Left ventricle myocardium inferior (tissue), 1 donor: ENCODE results near the gene PPFIA4. TPM values are rescaled to one million over a fixed set of nuclear protein-coding genes. Genes with fewer than 3 reads are reported as not detected.
"Not testable (repeated sequence)": the region's sequence is repeated elsewhere in the genome, so short reads cannot be mapped to it uniquely, and the experiment has no call there.

Experiments
- DNase-seq: peaks from one replicate; pipeline ENCODE4 v3.0.0-alpha.2; 2020
- H3K27ac ChIP-seq: fragments of 200-600 bp; replicated peaks from 2 replicates; pipeline ENCODE4 v1.8.0; 2021
- H3K27me3 ChIP-seq: fragments of 200-600 bp; 2 replicates; pipeline ENCODE4 v1.8.0; 2021; ENCODE audit warnings: low read depth
- H3K36me3 ChIP-seq: fragments of 200-600 bp; 2 replicates; pipeline ENCODE4 v1.8.0; 2021
- H3K4me1 ChIP-seq: fragments of 200-600 bp; 2 replicates; pipeline ENCODE4 v1.8.0; 2021
- H3K4me3 ChIP-seq: fragments of 200-600 bp; 2 replicates; pipeline ENCODE4 v1.8.0; 2021; ENCODE audit warnings: mild to moderate bottlenecking, moderate library complexity
- H3K9me3 ChIP-seq: fragments of 200-600 bp; replicated peaks from 2 replicates; pipeline ENCODE4 v1.8.0; 2021
- CTCF ChIP-seq: fragments of 200-600 bp; IDR thresholded peaks from 2 replicates; pipeline ENCODE4 v1.8.0; 2021; ENCODE audit warnings: antibody characterized with exemption, mild to moderate bottlenecking, borderline replicate concordance
- intact Hi-C: fragments of 100-400 bp; cut with micrococcal nuclease; formaldehyde crosslinking; loops from one replicate; pipeline ENCODE4 v1.11.0; 2022
- long read RNA-seq: library from polyadenylated mRNA; unstranded; transcript quantifications from one replicate; pipeline ENCODE4 v2.0.0, GENCODE V29; 2021
- total RNA-seq: library from RNA; stranded (reverse); fragmentation: NEBNext Ultra II Directional; extraction: Animal tissue kit (Norgen Biotek cat#: 25700); gene quantifications from one replicate; pipeline ENCODE4 v1.2.1, GENCODE V29; 2021
- donor health status: DM: no; HTN: yes; CAD: no; lungs with severe emphysema.

Gene PPFIA4
- 24.8 TPM for total RNA-seq
- long read RNA-seq, partial matches to known transcripts, result 22 of 44 reads
- long read RNA-seq, other reads (novel, unspliced or antisense), result 21 of 44 reads

- TF ChIP-seq CTCF, result no peak
- Histone ChIP-seq H3K36me3 (peaks cover 32% of the 10 kb centered on the region), H3K9me3 (no peaks in the 10 kb centered on the region), H3K27me3 (peaks cover 3% of the 10 kb centered on the region), H3K4me3 (peak within 1 kb of the TSS; percentile 79), H3K4me1 (peaks cover 37% of the 10 kb centered on the region), H3K27ac (peak within 1 kb of the TSS; percentile 90)
- DNase-seq, result peak; percentile 87
- intact Hi-C loops, result no loop called here
These were observed at the start of gene PPFIA4 for GRCh38 chr1:203026031-203026665. PPFIA4 (plus strand) TSS chr1:203026491; CDS start chr1:203039009, 12,518 bp downstream.

- intact Hi-C loops, result no loop called here
- no peak for DNase-seq
- Histone ChIP-seq H3K4me3 (no peak overlapping the region), H3K4me1 (no peaks in the 10 kb centered on the region), H3K9me3 (no peaks in the 10 kb centered on the region), H3K36me3 (no peaks in the 10 kb centered on the region), H3K27me3 (peaks cover 50% of the 10 kb centered on the region), H3K27ac (no peak overlapping the region)
- TF ChIP-seq CTCF, result no peak
These were observed 49.7 kb upstream of the PPFIA4 start for GRCh38 chr1:202976633-202977032.

GRCh38 chr1:202979459-202979858 lies 46.8 kb upstream of the PPFIA4 start:
- no peaks in the 10 kb centered on the region for H3K36me3 ChIP-seq
- H3K9me3 ChIP-seq, result no peaks in the 10 kb centered on the region
- H3K27me3 ChIP-seq, result peaks cover 50% of the 10 kb centered on the region
- no peak overlapping the region for H3K27ac ChIP-seq
- H3K4me3 ChIP-seq, result no peak overlapping the region
- TF ChIP-seq CTCF, result no peak
- DNase-seq, result no peak
- intact Hi-C loops, result no loop called here
- H3K4me1 ChIP-seq, result no peaks in the 10 kb centered on the region

- Histone ChIP-seq H3K27ac (no peak overlapping the region), H3K4me1 (no peaks in the 10 kb centered on the region), H3K27me3 (peaks cover 40% of the 10 kb centered on the region), H3K9me3 (no peaks in the 10 kb centered on the region), H3K36me3 (no peaks in the 10 kb centered on the region), H3K4me3 (no peak overlapping the region)
- no peak for TF ChIP-seq CTCF
- intact Hi-C loops, result no loop called here
- no peak for DNase-seq
These were observed 44.4 kb upstream of the PPFIA4 start for GRCh38 chr1:202981939-202982338.

- intact Hi-C loops, result no loop called here
- Histone ChIP-seq H3K9me3 (no peaks in the 10 kb centered on the region), H3K27me3 (peaks cover 38% of the 10 kb centered on the region), H3K4me1 (no peaks in the 10 kb centered on the region), H3K36me3 (no peaks in the 10 kb centered on the region), H3K27ac (no peak overlapping the region), H3K4me3 (no peak overlapping the region)
- no peak for DNase-seq
- TF ChIP-seq CTCF, result no peak
These were observed 43.4 kb upstream of the PPFIA4 start for GRCh38 chr1:202982715-202983430.

GRCh38 chr1:202986120-202986519 lies 40.2 kb upstream of the PPFIA4 start:
- H3K4me3 ChIP-seq, intact Hi-C loops, DNase-seq, H3K4me1 ChIP-seq, H3K9me3 ChIP-seq, H3K27ac ChIP-seq, H3K36me3 ChIP-seq: not testable (repeated sequence)
- H3K27me3 ChIP-seq, result peaks cover 30% of the 10 kb centered on the region
